NCI-H2081 treated with DMSO at 0.1 percent for 48 hours (cell line): ENCODE results near the gene KCNQ1.

Experiments used
- DNase-seq: peaks from one replicate; lab custom pipeline; 2025; lab: John Stamatoyannopoulos, UW

KCNQ1 gene

GRCh38 chr11:2697866-2698265, 253.1 kb downstream of the KCNQ1 start:
- no peak for DNase-seq

GRCh38 chr11:2698386-2699184, 253.8 kb downstream of the KCNQ1 start:
- no peak for DNase-seq

- DNase-seq, result no peak
Measured at GRCh38 chr11:2699185-2699530, 254.3 kb downstream of the KCNQ1 start.

GRCh38 chr11:2699531-2700414, 255.0 kb downstream of the KCNQ1 start, which contains the start of gene KCNQ1OT1:
KCNQ1OT1 (minus strand) TSS chr11:2699994.
- DNase-seq, result peak; percentile 87

GRCh38 chr11:2700415-2701211, 255.8 kb downstream of the KCNQ1 start:
- no peak for DNase-seq

GRCh38 chr11:2701230-2701629, 256.4 kb downstream of the KCNQ1 start:
- DNase-seq, result no peak

GRCh38 chr11:2701898-2702434, 257.2 kb downstream of the KCNQ1 start:
- DNase-seq, result no peak

- no peak for DNase-seq
Measured at GRCh38 chr11:2702771-2703362, 258.1 kb downstream of the KCNQ1 start.

GRCh38 chr11:2703363-2704141, 258.7 kb downstream of the KCNQ1 start:
- DNase-seq, result no peak

- DNase-seq, result no peak
Measured at GRCh38 chr11:2704356-2704755, 259.5 kb downstream of the KCNQ1 start.

- DNase-seq, result no peak
Measured at GRCh38 chr11:2704896-2705606, 260.2 kb downstream of the KCNQ1 start.

- DNase-seq, result no peak
Measured at GRCh38 chr11:2706321-2706720, 261.5 kb downstream of the KCNQ1 start.

GRCh38 chr11:2707736-2708135, 262.9 kb downstream of the KCNQ1 start:
- DNase-seq, result no peak

GRCh38 chr11:2708151-2708581, 263.4 kb downstream of the KCNQ1 start:
- no peak for DNase-seq

GRCh38 chr11:2708757-2709281, 264.0 kb downstream of the KCNQ1 start:
- no peak for DNase-seq

- no peak for DNase-seq
Measured at GRCh38 chr11:2709429-2709828, 264.6 kb downstream of the KCNQ1 start.

- no peak for DNase-seq
Measured at GRCh38 chr11:2711161-2711560, 266.4 kb downstream of the KCNQ1 start.

- no peak for DNase-seq
Measured at GRCh38 chr11:2713094-2713493, 268.3 kb downstream of the KCNQ1 start.

- DNase-seq, result no peak
Measured at GRCh38 chr11:2713661-2714462, 269.1 kb downstream of the KCNQ1 start.
